ENCODE results near the gene BARD1. TPM values are rescaled to one million over a fixed set of nuclear protein-coding genes. Genes with fewer than 3 reads are reported as not detected.

BARD1 gene
- total RNA-seq, 2 donors from 2014 or later, result 22.7 to 35.9 TPM

DNA sequence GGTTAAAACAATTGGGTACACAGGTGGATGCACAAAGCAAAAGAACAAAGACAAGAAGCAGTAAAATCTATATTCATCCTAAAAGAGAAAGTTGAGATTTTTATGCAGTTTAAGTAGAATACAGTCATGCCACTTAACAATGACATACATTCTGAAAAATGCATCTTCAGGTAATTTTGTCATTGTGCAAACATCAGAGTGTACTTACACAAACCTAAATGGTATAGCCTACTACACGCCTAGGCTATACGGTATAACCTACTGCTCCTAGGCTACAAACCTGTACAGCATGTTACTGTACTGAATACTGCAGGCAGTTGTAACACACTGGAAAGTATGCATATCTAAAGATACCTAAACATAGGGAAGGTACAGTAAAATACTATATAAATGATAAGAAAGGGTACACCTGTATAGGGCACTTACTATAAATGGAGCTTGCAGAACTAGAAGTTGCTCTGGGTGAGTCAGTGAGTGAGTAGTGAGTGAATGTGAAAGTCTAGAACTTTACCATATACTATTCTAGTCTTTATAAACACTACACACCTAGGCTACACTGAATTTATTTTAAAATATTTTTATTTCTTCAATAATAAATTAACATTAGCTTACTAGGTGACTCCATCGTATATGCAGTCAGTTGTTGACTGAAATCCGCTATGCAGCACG is 132.9 kb downstream of the BARD1 start:
- whole genome bisulfite sequencing, 2 experiments (ENCODE audit: insufficient coverage in 1 of 2, insufficient read length in 1 of 2), result 94% methylated on average over 3 of the region's 5 CpGs; no CpG with 5 or more reads in 1 of the 2 experiments
- no peaks in the 10 kb centered on the region for H3K27me3 Mint-ChIP-seq (ENCODE audit: insufficient read depth)
- H3K27me3 ChIP-seq (ENCODE audit: control insufficient read depth, insufficient read depth, low read length, poor library complexity, severe bottlenecking), result no peaks in the 10 kb centered on the region

More for the DNA sequence above, 132.9 kb downstream of the BARD1 start:
- H3K27ac Mint-ChIP-seq, result no peak overlapping the region
- no peaks in the 10 kb centered on the region for H3K4me1 Mint-ChIP-seq
- no peak overlapping the region for H3K4me3 ChIP-seq (ENCODE audit: low read length)
- no peaks in the 10 kb centered on the region for H3K36me3 ChIP-seq (ENCODE audit: control insufficient read depth, insufficient read depth, low read length)
- TF ChIP-seq, protein P1, sequence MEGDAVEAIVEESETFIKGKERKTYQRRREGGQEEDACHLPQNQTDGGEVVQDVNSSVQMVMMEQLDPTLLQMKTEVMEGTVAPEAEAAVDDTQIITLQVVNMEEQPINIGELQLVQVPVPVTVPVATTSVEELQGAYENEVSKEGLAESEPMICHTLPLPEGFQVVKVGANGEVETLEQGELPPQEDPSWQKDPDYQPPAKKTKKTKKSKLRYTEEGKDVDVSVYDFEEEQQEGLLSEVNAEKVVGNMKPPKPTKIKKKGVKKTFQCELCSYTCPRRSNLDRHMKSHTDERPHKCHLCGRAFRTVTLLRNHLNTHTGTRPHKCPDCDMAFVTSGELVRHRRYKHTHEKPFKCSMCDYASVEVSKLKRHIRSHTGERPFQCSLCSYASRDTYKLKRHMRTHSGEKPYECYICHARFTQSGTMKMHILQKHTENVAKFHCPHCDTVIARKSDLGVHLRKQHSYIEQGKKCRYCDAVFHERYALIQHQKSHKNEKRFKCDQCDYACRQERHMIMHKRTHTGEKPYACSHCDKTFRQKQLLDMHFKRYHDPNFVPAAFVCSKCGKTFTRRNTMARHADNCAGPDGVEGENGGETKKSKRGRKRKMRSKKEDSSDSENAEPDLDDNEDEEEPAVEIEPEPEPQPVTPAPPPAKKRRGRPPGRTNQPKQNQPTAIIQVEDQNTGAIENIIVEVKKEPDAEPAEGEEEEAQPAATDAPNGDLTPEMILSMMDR (conservative IDR thresholded peaks at IDR 0.05), result no peak
- H3K27ac ChIP-seq (ENCODE audit: low read depth, low read length), result no peak overlapping the region
- H3K9me3 Mint-ChIP-seq, result peaks cover 5% of the 10 kb centered on the region
- no peak overlapping the region for H3K4me3 Mint-ChIP-seq
- no peak overlapping the region for H3K9ac ChIP-seq (ENCODE audit: extremely low read depth, low read length, poor library complexity, severe bottlenecking)
- DNase-seq, result no peak
- H3K4me1 ChIP-seq (ENCODE audit: control insufficient read depth, insufficient read depth, low read length), result peaks cover under 1% of the 10 kb centered on the region
- H3K9me3 ChIP-seq (ENCODE audit: control insufficient read depth, low read length), result no peaks in the 10 kb centered on the region
- no peaks in the 10 kb centered on the region for H3K36me3 Mint-ChIP-seq (ENCODE audit: low read depth)
